HG03103 (cell line): ENCODE measurements around the gene KTN1.

Source experiments
- ATAC-seq: cut with Tn5 transposase; IDR thresholded peaks from one replicate; pipeline ENCODE4 v1.9.1; 2021; ENCODE audit warnings: low read depth; ENCODE audit not compliant: unreplicated experiment

KTN1 gene

DNA sequence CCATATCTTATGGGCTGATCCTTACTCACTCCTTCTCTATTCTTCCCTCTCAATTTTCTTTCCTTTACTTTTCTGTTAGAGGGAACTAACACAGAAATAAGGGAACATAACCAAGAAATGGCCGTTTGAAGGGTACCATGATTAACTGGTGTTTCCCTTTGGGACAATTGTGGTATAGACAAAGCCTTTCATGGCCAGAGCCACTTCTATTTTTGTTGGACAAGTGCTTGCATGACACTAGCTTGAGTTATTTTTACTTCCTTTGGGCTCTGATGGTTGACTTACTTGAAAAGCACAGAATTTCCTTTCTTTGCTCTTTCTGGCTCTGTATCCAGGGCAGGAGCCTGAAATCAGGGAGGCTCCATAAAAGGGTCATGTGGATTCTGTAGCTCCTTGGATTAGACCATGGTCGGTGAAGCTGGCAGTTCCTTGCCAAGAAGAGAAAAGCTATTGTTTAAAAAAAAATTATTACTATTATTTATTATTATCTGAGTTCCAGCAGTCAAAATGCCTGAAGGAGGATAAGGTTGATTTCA, 130.6 kb downstream of the KTN1 start:
- ATAC-seq: no peak

DNA sequence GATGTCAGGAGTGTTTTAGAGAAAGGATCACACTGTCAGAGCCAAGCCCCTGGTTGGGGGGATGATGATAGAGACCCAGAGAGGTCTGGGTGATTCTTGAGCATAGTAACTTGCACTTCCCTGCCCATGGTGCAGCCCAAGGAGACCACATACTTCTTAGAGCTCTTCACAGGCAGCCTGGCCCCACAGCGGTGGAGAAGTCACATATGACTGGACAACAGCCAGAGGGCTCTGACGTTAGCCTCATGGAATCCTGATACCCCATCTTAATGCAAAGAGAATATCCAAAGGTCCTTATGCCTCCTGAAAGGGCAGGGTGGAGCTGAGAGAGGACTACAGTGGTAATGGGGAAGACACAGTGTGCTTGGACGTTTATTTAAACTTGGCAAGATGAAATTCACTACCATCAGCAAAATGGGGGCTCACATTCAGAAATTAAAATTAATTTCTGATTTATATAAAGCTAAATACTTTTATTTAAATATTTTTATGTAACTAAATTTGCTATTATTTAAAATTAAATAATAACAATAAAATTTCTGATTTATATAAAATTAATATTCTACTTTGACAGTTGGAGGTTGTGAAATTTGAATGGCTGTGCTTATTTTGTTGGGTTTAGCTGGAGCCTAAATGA, 131.3 kb downstream of the KTN1 start:
- ATAC-seq: no peak

DNA sequence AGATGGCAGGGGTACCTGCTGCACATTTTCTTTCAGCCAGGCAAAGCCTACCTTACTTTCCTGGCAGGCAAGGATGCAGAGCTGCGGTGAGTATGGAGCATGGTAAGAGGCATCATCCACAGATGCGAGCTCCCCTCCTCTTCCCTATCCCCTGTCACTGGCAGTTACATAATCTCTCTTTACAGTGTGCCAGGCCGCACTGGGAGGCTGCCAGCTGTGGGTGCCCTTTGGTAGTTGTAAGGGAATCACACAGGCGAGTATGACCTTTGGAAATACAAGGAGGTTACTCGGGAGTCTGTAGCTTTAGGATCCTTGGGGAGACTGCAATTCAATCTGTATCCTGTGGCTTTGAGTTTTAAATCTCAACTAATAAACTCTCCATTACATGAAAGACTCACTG, 132.5 kb downstream of the KTN1 start:
- ATAC-seq: no peak

DNA sequence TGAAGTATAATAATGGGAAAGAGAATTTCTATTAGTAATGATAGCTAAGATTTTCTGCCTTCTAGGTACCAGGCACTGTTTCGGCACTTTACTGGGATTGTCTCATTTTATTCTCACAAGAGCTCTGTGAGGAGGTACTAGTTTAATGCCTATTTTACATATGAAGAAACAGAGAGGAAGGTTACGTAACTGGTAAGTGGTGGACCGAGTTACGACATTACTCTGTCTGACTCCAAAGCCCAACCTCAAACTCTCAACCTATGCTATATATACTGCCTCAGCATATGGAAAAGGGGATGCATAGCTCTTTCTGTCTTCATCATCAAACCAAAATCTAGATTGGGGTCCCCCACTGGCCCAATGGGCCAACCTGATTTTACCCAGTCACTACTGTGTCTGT, 133.5 kb downstream of the KTN1 start:
- ATAC-seq: no peak

DNA sequence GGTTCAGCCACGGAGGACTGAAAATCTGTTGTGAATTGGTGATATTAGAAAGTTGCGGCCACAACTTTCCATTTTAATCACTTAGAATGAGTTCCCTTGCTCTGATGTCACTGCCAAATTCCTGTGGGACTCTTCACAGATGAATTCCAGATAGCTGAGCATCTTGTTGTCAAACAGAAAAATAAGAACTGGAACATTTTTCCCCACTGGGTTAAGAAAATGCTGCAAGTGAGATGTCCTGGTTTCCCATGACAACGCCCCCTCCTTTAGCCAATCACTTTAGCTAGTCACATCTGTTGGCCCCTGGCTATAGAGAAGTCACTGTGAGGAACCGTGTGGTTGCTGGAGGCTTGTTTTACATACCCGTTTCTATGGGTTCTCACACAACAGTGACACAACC, 135.9 kb downstream of the KTN1 start:
- ATAC-seq: peak; percentile 83

DNA sequence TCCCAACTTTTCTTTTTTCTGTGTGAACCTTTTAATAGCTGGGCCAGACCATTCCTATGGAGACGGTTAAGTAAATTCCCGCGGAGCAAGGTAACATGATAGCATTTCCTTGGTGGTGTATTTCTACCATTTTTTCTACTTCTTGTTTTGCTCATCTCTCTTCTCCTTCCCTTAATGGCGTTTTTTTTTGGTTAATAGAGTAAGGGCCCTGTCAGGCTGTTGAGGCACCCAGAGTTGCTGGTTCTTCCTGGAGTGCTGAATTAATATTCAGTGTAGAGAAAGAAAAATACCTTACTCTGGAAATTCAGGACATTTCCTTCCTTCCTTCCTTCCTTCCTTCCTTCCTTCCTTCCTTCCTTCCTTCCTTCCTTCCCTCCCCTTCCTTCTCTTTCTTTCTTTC, 137.6 kb downstream of the KTN1 start:
- ATAC-seq: no peak

DNA sequence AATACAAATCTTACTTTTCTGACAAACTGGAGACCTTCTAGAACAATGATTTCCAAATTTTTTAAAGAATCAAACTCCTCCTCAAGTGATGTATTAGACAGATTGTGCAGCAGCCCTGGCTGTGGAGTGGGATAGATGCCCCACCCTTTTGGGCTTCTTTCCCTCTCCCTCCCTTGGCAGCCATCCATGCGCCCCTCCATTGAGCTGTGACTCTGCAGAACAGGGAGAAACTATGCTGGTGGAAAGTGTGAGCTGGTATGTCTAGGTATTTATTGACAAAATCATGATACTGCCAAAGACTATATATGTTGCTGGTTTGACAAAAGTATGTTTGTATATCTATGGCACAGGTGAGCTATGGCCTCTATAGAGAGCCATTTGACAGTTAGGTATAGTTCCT, 138.5 kb downstream of the KTN1 start:
- ATAC-seq: no peak

DNA sequence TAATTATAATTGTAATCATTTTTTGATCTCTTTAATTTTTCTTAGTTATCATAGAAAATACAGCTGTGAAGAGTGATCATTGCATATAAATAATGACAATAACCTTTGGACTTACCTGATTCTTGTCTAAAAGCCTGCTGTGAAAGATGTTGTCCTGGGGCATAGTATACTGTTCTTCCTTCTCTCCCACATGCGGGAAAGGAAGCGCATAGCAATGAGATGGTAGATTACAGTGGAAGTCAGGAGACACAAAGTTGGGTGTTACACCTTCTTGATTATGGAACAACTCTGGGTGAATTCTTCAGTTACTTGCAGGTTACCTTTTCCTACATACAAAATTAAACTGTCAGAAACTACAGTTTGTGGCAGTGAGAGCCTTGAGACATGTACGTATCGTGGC, 140.8 kb downstream of the KTN1 start:
- ATAC-seq: no peak

DNA sequence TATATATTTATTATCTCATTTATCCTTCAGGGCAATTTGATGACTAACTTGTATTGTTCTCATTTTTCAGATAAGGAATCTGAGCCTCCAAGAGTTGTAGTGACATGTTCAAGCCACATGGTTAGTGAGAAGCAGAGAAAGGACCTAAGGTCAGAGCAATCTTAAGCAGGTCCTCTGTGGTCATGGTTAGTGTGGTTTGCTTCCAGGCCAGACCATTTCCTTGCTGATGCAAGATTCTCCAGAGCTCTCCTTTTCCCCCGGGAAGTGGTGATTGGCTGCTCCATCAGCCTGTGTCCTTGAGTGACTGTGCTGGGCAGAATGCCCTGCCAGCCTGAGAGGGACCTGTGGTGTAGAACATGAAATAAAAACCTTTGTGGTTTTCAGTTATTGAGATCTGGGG, 141.3 kb downstream of the KTN1 start:
- no peak for ATAC-seq

DNA sequence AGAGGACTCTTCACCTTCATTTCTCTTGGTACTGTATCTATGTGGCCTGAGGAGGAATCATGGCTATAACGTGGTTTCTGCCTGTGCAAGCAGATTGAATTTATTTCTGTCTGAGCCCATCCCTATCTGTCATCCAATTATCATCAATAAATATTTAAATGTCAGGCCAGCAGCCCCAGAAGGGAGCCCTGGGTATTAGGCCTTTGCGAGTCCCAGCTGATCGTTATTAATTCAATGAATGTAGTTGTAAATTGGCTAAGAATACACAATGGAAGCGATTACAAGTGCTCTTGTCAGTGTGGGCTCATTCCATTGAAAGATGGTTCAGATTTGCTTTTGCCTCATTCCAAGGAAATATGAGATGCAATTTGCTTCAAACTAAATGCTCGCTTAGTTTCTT, 142.0 kb downstream of the KTN1 start:
- no peak for ATAC-seq

DNA sequence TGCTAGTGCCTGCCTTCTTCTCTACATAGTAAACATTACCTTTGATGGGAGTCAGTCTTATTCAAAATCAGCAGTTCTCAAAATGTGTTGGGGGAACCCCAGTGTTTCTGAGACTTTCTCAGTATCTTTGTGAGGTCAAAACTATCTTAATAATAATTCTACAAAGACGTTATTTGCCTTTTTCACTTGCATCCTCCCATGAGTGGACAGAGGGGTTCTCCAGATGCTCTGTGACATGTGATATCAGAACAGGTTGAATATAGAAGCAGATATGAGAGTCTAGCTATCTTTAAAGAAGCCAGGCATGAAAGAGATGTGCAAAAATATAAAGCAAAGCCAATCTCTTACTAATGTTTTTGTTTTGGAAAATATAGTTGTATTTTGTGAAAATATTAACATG, 144.7 kb downstream of the KTN1 start:
- no peak for ATAC-seq

DNA sequence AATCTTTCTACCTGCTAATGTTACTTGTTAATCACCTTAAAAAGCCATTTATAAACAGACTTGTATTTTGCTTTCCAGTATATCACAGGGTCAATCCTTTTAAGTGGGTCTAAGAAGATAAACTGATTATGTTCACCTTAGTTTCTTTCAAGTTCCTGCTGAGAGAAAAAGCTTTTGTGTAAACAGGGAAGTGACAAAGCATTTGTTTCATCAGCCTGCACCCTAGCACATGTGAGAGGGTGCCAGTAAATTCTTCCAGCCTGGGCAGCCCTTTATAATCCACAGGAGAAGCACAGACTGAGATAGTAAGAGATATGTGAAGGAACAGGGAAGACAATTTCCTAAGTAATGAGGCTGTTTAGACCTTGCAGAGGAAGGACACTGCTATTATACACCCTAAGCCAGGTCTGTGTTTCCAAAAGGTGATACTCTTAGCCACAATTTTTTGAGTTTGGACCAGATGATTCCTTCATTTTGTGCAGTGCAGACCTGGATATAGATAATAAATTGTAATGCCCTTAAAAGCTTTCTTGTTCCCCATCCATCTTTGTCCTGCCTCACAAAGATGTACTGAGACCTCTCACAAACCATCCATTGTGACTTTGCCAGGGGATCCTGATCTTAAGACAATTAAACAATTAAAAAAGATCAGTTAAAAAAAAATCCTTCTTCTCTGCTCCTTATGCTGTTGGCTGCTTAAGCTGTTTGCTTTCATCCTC, 150.7 kb downstream of the KTN1 start:
- ATAC-seq: no peak

DNA sequence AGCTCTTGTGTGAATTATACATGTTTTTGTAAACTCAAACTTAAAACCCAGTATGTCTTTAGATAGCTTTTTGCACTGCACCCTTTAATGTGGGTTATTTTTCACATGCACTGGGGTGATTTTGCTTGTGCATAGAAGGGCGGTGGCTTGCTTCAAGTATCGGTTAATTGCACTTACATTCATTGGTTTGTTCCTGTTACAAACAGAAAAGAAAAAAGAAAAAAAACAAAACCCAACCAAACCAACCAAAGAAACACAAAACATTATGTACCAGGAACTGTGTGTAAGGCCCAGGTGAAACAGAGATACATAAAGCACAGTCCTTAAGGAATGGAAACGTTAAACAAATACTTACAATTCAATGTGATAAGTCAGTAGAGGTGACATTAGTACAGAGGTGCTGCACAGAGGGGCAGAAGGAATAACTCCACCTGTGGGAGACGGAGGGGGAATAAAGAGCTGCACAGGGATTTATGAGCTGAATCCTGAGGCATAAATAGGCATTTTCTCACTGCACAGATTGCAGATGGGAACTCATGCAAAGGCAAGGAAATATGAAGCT, 151.4 kb downstream of the KTN1 start:
- no peak for ATAC-seq

DNA sequence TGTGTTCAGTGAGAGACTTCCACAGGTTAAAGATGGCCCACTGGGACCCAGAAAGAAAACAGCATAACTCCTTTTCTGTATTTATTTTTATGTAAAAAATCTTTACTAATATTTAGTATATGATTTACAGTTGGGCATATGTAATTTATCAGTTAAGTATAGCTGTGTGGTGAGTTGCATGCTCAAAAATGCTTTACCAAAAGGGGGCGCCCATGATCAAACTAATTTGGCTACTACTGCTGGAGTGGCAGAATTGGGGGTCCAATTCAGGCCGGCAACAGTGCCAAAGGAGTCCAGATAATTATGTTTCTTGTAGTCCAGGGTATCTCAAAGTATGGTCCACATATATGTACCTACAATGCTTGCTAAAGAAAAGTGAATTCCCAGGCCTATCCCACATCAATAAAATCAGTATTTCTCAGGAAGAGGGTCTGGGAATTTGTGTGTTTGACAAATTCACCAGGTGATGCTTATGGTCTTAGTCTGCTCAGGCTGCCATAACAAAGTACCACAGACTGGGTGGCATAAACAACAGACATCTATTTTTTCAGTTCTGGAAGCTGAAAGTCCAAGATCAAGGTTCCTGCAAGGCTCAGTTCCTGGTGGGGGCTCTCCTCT, 152.0 kb downstream of the KTN1 start:
- no peak for ATAC-seq

DNA sequence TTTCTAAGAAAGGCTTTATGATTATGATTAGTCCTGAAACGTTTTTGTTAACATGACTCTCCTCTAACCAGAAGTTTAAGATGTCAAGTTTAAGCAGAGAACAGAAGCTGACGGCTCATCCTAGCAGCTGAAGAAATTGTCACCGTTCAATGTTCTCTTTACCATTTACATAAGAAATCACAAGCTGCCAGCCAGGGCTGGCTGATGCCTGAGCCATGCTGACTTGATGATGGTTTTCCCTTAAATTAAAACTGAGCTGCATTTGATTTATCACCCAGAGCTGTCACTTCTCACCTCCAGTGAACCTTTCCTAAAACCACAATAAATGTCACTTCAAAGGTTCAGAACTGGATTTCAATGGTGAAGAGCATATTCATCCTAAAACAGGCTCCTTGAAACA, 153.6 kb downstream of the KTN1 start:
- no peak for ATAC-seq
